Measurements from ENCODE around the gene DOCK1. TPM values are rescaled to one million over a fixed set of nuclear protein-coding genes. Genes with fewer than 3 reads are reported as not detected.

The DOCK1 gene
- polyA plus RNA-seq, 1 donor from 2014 or later, result 2.7 TPM

DNA sequence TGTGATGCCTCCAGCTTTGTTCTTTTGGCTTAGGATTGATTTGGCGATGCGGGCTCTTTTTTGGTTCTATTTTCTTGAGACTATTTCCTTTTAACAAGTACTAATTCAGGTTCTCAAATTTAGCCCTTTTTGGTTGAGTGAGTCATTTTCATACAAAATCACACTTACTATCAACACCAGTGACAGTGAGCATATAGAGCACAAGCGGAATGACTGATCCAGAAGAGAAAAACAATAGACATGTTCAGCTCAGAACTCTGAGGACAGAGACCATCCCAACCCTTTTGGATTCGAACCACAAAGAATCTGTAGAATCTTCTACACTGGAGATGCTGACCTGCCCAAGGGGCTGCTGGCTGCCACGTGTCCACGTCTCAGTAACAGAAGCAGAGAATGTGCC, 347.6 kb downstream of the DOCK1 start:
- no peak overlapping the region for H3K9ac ChIP-seq (ENCODE audit: low read length)
- H2AFZ ChIP-seq (ENCODE audit: low read depth, low read length), result no peak overlapping the region
- no peak for TF ChIP-seq EP300 (conservative IDR thresholded peaks at IDR 0.05; ENCODE audit: poor library complexity, severe bottlenecking)
- no peak for TF ChIP-seq POLR2AphosphoS5 (IDR thresholded peaks at IDR 0.05)
- no peak for TF ChIP-seq EZH2 (IDR thresholded peaks at IDR 0.05; ENCODE audit: borderline replicate concordance, insufficient read depth, low read length, poor library complexity, severe bottlenecking)
- TF ChIP-seq, protein P1, sequence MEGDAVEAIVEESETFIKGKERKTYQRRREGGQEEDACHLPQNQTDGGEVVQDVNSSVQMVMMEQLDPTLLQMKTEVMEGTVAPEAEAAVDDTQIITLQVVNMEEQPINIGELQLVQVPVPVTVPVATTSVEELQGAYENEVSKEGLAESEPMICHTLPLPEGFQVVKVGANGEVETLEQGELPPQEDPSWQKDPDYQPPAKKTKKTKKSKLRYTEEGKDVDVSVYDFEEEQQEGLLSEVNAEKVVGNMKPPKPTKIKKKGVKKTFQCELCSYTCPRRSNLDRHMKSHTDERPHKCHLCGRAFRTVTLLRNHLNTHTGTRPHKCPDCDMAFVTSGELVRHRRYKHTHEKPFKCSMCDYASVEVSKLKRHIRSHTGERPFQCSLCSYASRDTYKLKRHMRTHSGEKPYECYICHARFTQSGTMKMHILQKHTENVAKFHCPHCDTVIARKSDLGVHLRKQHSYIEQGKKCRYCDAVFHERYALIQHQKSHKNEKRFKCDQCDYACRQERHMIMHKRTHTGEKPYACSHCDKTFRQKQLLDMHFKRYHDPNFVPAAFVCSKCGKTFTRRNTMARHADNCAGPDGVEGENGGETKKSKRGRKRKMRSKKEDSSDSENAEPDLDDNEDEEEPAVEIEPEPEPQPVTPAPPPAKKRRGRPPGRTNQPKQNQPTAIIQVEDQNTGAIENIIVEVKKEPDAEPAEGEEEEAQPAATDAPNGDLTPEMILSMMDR (IDR thresholded peaks at IDR 0.05; ENCODE audit: poor library complexity, severe bottlenecking), result no peak
- no peak for TF ChIP-seq MXI1 (conservative IDR thresholded peaks at IDR 0.05; ENCODE audit: poor library complexity, severe bottlenecking)
- TF ChIP-seq TAF1 (IDR thresholded peaks at IDR 0.05; ENCODE audit: low read depth), result no peak
- no peak for TF ChIP-seq REST (IDR thresholded peaks at IDR 0.05; ENCODE audit: borderline replicate concordance)
- TF ChIP-seq SMC3 (conservative IDR thresholded peaks at IDR 0.05; ENCODE audit: poor library complexity), result no peak
- no peak for TF ChIP-seq RAD21 (conservative IDR thresholded peaks at IDR 0.05)
- no peak overlapping the region for H3K4me3 ChIP-seq (ENCODE audit: low read length)
- H3K9me3 ChIP-seq (ENCODE audit: low read length), result no peaks in the 10 kb centered on the region
- H3K4me2 ChIP-seq (ENCODE audit: low read length), result no peak overlapping the region
- H4K20me1 ChIP-seq (ENCODE audit: insufficient read depth), result no peaks in the 10 kb centered on the region
- no peak overlapping the region for H3K27ac ChIP-seq (ENCODE audit: low read length)
- no peaks in the 10 kb centered on the region for H3K9me2 ChIP-seq (ENCODE audit: insufficient read depth, low read length)
- no peaks in the 10 kb centered on the region for H3F3A ChIP-seq (ENCODE audit: insufficient read depth, low read length, poor library complexity, severe bottlenecking)
- no peaks in the 10 kb centered on the region for H3K27me3 ChIP-seq (ENCODE audit: insufficient read depth, low read depth, low read length)
- H3K36me3 ChIP-seq (ENCODE audit: insufficient read depth, low read length), result no peaks in the 10 kb centered on the region
- H3K79me2 ChIP-seq (replicated peaks; ENCODE audit: insufficient read depth, low read length), result no peaks in the 10 kb centered on the region

DNA sequence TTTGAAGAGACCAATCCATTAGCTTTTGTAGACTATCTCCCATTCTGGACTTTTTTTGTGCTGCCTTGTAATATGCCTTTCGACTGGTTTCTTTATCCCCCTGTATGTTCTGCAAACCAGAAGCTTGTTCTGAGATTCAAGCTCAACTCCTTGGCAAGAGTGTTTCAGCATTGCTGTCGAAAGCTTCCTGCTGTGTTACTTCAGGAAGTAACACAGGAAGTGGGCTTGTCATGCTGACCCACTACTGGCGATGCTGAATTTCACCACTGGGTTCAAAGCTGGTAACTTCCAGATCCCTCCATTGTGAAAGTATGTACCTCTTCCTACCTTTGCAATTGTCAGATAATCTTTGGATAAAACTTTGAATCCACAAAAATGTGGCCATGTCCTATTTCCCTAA, 349.0 kb downstream of the DOCK1 start:
- H4K20me1 ChIP-seq (ENCODE audit: insufficient read depth), result no peaks in the 10 kb centered on the region
- no peaks in the 10 kb centered on the region for H3K36me3 ChIP-seq (ENCODE audit: insufficient read depth, low read length)
- TF ChIP-seq RAD21 (conservative IDR thresholded peaks at IDR 0.05), result no peak
- no peak overlapping the region for H3K9ac ChIP-seq (ENCODE audit: low read length)
- no peaks in the 10 kb centered on the region for H3K79me2 ChIP-seq (replicated peaks; ENCODE audit: insufficient read depth, low read length)
- no peaks in the 10 kb centered on the region for H3F3A ChIP-seq (ENCODE audit: insufficient read depth, low read length, poor library complexity, severe bottlenecking)
- no peak overlapping the region for H3K4me3 ChIP-seq (ENCODE audit: low read length)
- H3K27me3 ChIP-seq (ENCODE audit: insufficient read depth, low read depth, low read length), result no peaks in the 10 kb centered on the region
- no peaks in the 10 kb centered on the region for H3K9me2 ChIP-seq (ENCODE audit: insufficient read depth, low read length)
- H3K9me3 ChIP-seq (ENCODE audit: low read length), result no peaks in the 10 kb centered on the region
- no peak overlapping the region for H3K27ac ChIP-seq (ENCODE audit: low read length)
- no peak overlapping the region for H2AFZ ChIP-seq (ENCODE audit: low read depth, low read length)
- no peak overlapping the region for H3K4me2 ChIP-seq (ENCODE audit: low read length)

- Histone ChIP-seq H3K36me3 (ENCODE audit: insufficient read depth, low read length) (no peaks in the 10 kb centered on the region), H3K9me3 (ENCODE audit: low read length) (no peaks in the 10 kb centered on the region), H3F3A (ENCODE audit: insufficient read depth, low read length, poor library complexity, severe bottlenecking) (no peaks in the 10 kb centered on the region), H3K4me3 (ENCODE audit: low read length) (no peak overlapping the region), H3K9me2 (ENCODE audit: insufficient read depth, low read length) (no peaks in the 10 kb centered on the region), H4K20me1 (ENCODE audit: insufficient read depth) (no peaks in the 10 kb centered on the region), H3K79me2 (replicated peaks; ENCODE audit: insufficient read depth, low read length) (no peaks in the 10 kb centered on the region), H3K9ac (ENCODE audit: low read length) (no peak overlapping the region), H3K27ac (ENCODE audit: low read length) (no peak overlapping the region), H3K27me3 (ENCODE audit: insufficient read depth, low read depth, low read length) (no peaks in the 10 kb centered on the region), H3K4me2 (ENCODE audit: low read length) (no peak overlapping the region), H2AFZ (ENCODE audit: low read depth, low read length) (no peak overlapping the region)
- TF ChIP-seq, protein P1 (IDR thresholded peaks at IDR 0.05; ENCODE audit: poor library complexity, severe bottlenecking), result no peak
- no peak for TF ChIP-seq SMC3 (conservative IDR thresholded peaks at IDR 0.05; ENCODE audit: poor library complexity)
- TF ChIP-seq EP300 (conservative IDR thresholded peaks at IDR 0.05; ENCODE audit: poor library complexity, severe bottlenecking), result no peak
- no peak for TF ChIP-seq RAD21 (conservative IDR thresholded peaks at IDR 0.05)
- no peak for TF ChIP-seq TAF1 (IDR thresholded peaks at IDR 0.05; ENCODE audit: low read depth)
- no peak for TF ChIP-seq MXI1 (conservative IDR thresholded peaks at IDR 0.05; ENCODE audit: poor library complexity, severe bottlenecking)
- no peak for TF ChIP-seq REST (IDR thresholded peaks at IDR 0.05; ENCODE audit: borderline replicate concordance)
- TF ChIP-seq EZH2 (IDR thresholded peaks at IDR 0.05; ENCODE audit: borderline replicate concordance, insufficient read depth, low read length, poor library complexity, severe bottlenecking), result no peak
- no peak for TF ChIP-seq POLR2AphosphoS5 (IDR thresholded peaks at IDR 0.05)
These were observed 352.2 kb downstream of the DOCK1 start for GRCh38 chr10:127257395-127257794.

All from neural cell (in vitro differentiated cells).